Activated naive CD8-positive, alpha-beta T cell treated with anti-CD3 and anti-CD28 coated beads for 36 hours (primary cell): ENCODE measurements around the gene FOXF2. TPM values are rescaled to one million over a fixed set of nuclear protein-coding genes. Genes with fewer than 3 reads are reported as not detected.

Experiments used
- DNase-seq: peaks from one replicate; pipeline ENCODE4 v3.0.0; 2021
- H3K27ac Mint-ChIP-seq: one replicate; pipeline ENCODE4 v1.8.0; 2022; ENCODE audit warnings: mild to moderate bottlenecking, moderate library complexity, mixed read lengths
- H3K27me3 Mint-ChIP-seq: one replicate; pipeline ENCODE4 v1.8.0; 2022; ENCODE audit warnings: mild to moderate bottlenecking, mixed read lengths
- H3K36me3 Mint-ChIP-seq: one replicate; pipeline ENCODE4 v1.8.0; 2021; ENCODE audit warnings: mild to moderate bottlenecking, mixed read lengths
- H3K4me1 Mint-ChIP-seq: one replicate; pipeline ENCODE4 v1.8.0; 2021; ENCODE audit warnings: mixed read lengths
- H3K4me3 Mint-ChIP-seq: one replicate; pipeline ENCODE4 v1.8.0; 2022; ENCODE audit warnings: mild to moderate bottlenecking, moderate library complexity, mixed read lengths
- H3K9me3 Mint-ChIP-seq: one replicate; pipeline ENCODE4 v1.8.0; 2022; ENCODE audit warnings: mixed read lengths
- total RNA-seq, 2 experiments: library from RNA; stranded (reverse); gene quantifications; one replicate each; pipeline ENCODE4 v1.2.3, GENCODE V29; 2021

FOXF2 gene
- total RNA-seq, 2 experiments from 2014 or later: not detected

DNA sequence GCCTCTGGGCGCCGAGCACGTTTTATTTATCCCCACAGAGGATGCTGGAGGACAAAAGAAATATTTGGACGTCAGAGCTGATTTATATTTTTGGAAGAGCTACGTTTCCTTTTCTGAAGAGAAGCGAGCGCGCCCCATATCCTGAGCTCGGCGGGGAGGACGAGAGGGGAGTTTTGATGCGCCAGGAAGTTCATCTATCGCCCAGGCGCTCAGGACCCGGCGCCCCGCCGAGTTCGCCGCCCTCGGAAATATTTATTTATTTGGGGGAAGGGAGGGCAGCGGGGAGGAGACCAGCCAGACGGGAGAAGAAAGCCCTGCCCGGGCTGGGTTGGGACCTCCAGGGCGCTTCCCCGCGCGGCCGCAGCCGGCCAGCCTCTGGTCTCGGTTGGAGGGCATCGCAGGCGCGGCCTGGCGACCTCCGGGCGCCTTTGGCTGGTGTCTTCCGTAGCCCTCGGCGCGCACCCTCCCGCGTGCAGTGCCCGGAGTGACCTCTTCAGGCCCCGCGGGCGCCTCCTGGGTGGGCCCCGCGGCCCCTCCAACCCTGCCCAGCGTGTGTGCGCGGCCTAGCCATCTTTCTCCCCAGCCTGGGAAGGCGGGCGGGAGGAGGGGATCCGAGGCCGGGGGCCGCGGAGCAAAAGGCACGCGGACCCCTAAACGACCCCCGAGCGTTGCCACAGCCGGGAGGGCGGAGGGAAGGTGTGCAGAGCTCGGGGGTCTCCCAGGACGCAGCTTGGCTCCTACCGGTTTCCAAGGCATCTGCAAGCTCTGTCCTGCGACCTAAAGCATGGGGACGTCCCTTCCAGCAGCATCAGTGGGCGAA lies 5.4 kb upstream of the FOXF2 start:
- H3K36me3 Mint-ChIP-seq: no peaks in the 10 kb centered on the region
- peaks cover 35% of the 10 kb centered on the region for H3K4me1 Mint-ChIP-seq
- DNase-seq: no peak
- no peak overlapping the region for H3K4me3 Mint-ChIP-seq
- no peak overlapping the region for H3K27ac Mint-ChIP-seq
- peaks cover 89% of the 10 kb centered on the region for H3K27me3 Mint-ChIP-seq
- no peaks in the 10 kb centered on the region for H3K9me3 Mint-ChIP-seq

- Mint-ChIP-seq H3K27ac (no peak overlapping the region), H3K4me3 (peak overlapping the region; percentile 18), H3K4me1 (peaks cover 32% of the 10 kb centered on the region), H3K27me3 (peaks cover 86% of the 10 kb centered on the region), H3K9me3 (no peaks in the 10 kb centered on the region), H3K36me3 (no peaks in the 10 kb centered on the region)
- DNase-seq: no peak
Measured at GRCh38 chr6:1384549-1385128, 4.7 kb upstream of the FOXF2 start.

DNA sequence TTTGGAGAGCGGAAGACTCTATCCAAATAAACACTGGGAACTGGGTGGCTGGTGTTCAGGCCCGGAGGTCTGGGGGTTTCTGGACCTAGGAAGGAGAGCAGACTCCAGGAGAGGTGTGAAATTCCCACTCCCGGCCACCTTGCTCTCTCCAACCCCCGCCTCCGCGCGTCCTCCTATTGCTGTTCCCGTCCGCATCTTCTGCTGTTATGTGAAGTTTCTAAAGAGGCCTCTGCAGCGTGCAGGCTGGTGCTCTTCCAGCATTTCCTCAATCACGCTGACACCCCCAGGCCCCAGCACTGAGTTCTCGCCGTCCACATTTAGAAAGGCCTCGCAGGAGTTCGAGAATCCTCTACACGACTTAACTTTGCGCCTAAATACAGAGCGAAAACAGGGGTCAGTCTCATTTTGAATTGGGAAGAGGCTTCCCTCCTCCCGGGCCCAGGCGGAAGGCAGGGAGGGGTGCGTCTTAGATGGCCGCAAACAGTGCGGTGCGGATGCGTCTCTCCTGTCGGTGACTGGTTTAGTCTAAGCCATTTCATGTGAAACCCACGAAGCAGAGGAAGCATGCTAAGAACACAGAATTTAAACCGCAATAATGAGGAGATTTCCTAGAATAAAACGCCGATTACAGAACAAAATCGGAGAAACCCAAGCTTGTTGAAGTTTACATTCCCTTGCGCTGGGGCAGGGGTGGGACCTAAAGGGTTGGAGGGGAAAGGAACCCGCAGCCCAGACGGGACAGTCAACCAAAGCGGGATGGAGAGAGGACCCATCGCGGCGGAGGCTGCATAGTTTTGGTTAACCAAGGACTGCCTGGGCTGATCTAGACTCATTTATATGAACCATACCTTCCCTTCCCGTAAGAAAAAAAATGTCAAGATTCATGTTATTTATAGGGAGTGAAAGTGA lies 4.0 kb upstream of the FOXF2 start:
- Mint-ChIP-seq H3K27me3 (peaks cover 83% of the 10 kb centered on the region), H3K9me3 (no peaks in the 10 kb centered on the region), H3K36me3 (no peaks in the 10 kb centered on the region), H3K27ac (no peak overlapping the region), H3K4me1 (peaks cover 29% of the 10 kb centered on the region), H3K4me3 (no peak overlapping the region)
- DNase-seq: no peak

GRCh38 chr6:1386038-1386709 lies 3.2 kb upstream of the FOXF2 start:
- peaks cover 23% of the 10 kb centered on the region for H3K4me1 Mint-ChIP-seq
- H3K36me3 Mint-ChIP-seq: no peaks in the 10 kb centered on the region

DNA sequence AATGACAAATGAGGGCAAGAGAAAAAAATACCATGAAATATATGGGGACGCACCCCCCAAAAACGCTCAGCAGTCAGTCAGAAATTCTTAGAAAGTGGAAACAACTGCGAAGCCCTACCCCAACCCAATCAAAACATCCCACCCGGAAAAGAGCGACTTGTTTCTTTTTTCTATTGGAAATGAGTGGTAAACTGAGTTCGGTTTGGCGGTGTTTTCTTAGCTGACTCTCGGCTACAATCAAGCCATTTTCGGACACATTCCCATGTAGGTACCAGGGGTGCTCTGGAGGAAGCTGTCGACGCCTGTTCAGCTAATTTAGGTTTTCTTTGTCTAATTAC lies 1.9 kb upstream of the FOXF2 start:
- no peak for DNase-seq
- Mint-ChIP-seq H3K4me3 (no peak overlapping the region), H3K36me3 (no peaks in the 10 kb centered on the region), H3K9me3 (no peaks in the 10 kb centered on the region), H3K4me1 (peaks cover 22% of the 10 kb centered on the region), H3K27me3 (peaks cover 87% of the 10 kb centered on the region), H3K27ac (no peak overlapping the region)

More at GRCh38 chr6:1386038-1386709, 3.2 kb upstream of the FOXF2 start:
- no peak overlapping the region for H3K27ac Mint-ChIP-seq
- peaks cover 80% of the 10 kb centered on the region for H3K27me3 Mint-ChIP-seq
- no peaks in the 10 kb centered on the region for H3K9me3 Mint-ChIP-seq
- DNase-seq: no peak
- H3K4me3 Mint-ChIP-seq: no peak overlapping the region

DNA sequence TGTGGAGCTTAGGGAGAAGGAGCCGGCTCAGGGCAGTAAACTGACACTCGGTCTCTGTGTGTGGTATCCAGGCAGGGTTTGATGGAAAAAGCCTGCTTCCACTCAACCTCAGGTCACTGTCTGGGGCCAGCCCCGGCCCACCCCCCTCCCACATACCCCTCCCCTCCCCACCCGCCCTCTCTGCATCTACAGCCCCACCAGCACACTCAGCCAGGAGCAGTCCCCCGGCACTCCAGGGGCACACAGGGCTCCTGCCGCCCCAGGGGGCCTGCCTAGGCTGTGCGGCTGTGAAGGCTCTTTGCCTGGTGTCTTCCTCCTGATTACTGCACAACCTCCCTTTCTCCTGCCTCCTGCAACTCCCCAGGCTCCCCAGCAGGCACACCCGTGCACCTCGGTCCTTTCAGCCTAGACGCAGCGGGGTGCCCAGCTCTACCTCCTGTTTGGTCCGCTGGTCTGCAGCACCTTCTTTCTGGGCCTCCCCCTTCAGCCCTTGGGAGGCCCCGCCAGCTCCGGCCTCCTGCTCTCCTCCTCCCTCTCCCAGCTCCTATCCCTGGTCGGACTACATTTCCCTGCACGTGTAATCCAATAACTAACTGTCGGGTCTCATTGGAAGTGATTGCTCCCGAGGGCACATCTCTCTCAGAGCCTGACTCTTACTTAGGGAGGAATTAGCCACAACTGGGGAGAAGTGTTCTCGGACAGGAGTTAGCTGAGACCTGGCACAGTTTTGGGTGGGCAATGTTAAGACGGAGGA lies 1.3 kb upstream of the FOXF2 start:
- Mint-ChIP-seq H3K27me3 (peaks cover 87% of the 10 kb centered on the region), H3K4me1 (peaks cover 22% of the 10 kb centered on the region), H3K4me3 (no peak overlapping the region), H3K9me3 (no peaks in the 10 kb centered on the region), H3K27ac (no peak overlapping the region), H3K36me3 (no peaks in the 10 kb centered on the region)
- no peak for DNase-seq

GRCh38 chr6:1388630-1389368 lies 577 bp upstream of the FOXF2 start:
- DNase-seq: no peak
- Mint-ChIP-seq H3K4me3 (peak overlapping the region; percentile 70), H3K9me3 (no peaks in the 10 kb centered on the region), H3K27ac (no peak overlapping the region), H3K27me3 (peaks cover 86% of the 10 kb centered on the region), H3K4me1 (peaks cover 22% of the 10 kb centered on the region), H3K36me3 (no peaks in the 10 kb centered on the region)

- H3K4me1 Mint-ChIP-seq: peaks cover 23% of the 10 kb centered on the region
- DNase-seq: no peak
- H3K27me3 Mint-ChIP-seq: peaks cover 88% of the 10 kb centered on the region
- H3K27ac Mint-ChIP-seq: no peak overlapping the region
- no peaks in the 10 kb centered on the region for H3K36me3 Mint-ChIP-seq
- no peak overlapping the region for H3K4me3 Mint-ChIP-seq
- H3K9me3 Mint-ChIP-seq: no peaks in the 10 kb centered on the region
Measured at GRCh38 chr6:1390133-1390945, 963 bp downstream of the FOXF2 start.

GRCh38 chr6:1390946-1391799 lies 1.8 kb downstream of the FOXF2 start:
- Mint-ChIP-seq H3K27ac (no peak overlapping the region), H3K4me3 (no peak overlapping the region), H3K9me3 (no peaks in the 10 kb centered on the region), H3K4me1 (peaks cover 17% of the 10 kb centered on the region), H3K36me3 (no peaks in the 10 kb centered on the region), H3K27me3 (peaks cover 88% of the 10 kb centered on the region)
- DNase-seq: no peak

- Mint-ChIP-seq H3K27me3 (peaks cover 88% of the 10 kb centered on the region), H3K9me3 (no peaks in the 10 kb centered on the region), H3K36me3 (no peaks in the 10 kb centered on the region), H3K4me3 (no peak overlapping the region), H3K27ac (no peak overlapping the region), H3K4me1 (peaks cover 18% of the 10 kb centered on the region)
- DNase-seq: no peak
Measured at GRCh38 chr6:1391800-1392309, 2.5 kb downstream of the FOXF2 start.

- H3K27me3 Mint-ChIP-seq: peaks cover 86% of the 10 kb centered on the region
- H3K27ac Mint-ChIP-seq: no peak overlapping the region
- H3K9me3 Mint-ChIP-seq: no peaks in the 10 kb centered on the region
- H3K4me1 Mint-ChIP-seq: peaks cover 19% of the 10 kb centered on the region
- H3K36me3 Mint-ChIP-seq: no peaks in the 10 kb centered on the region
- H3K4me3 Mint-ChIP-seq: peak overlapping the region; percentile 4
- DNase-seq: no peak
Measured at GRCh38 chr6:1392813-1393640, 3.7 kb downstream of the FOXF2 start.
